WTC11 (cell line): ENCODE measurements around the gene PTPRT. TPM values are rescaled to one million over a fixed set of nuclear protein-coding genes. Genes with fewer than 3 reads are reported as not detected.

Source experiments
- ATAC-seq: fragments of 200-7000 bp; cut with Tn5 transposase; 2 replicates; pipeline ENCODE4 v1.10.0; 2021; ENCODE audit warnings: mild to moderate bottlenecking, moderate library complexity
- CTCF ChIA-PET: fragments of 300-600 bp; sonication (Branson Sonifier 250); formaldehyde crosslinking; loops from one replicate; lab custom pipeline; 2021; ENCODE audit warnings: antibody characterized with exemption; lab: Charles Lee
- POLR2A ChIA-PET: fragments of 350-600 bp; sonication (Branson Sonifier 250); formaldehyde crosslinking; loops from one replicate; lab custom pipeline; 2021; ENCODE audit warnings: antibody characterized with exemption; lab: Charles Lee
- DNase-seq: peaks from one replicate; pipeline ENCODE4 v3.0.0; 2021; ENCODE audit warnings: low spot score
- H3K27ac Mint-ChIP-seq: 2 replicates; pipeline ENCODE4 v1.8.0; 2021; ENCODE audit warnings: mixed read lengths
- H3K27me3 Mint-ChIP-seq: 2 replicates; pipeline ENCODE4 v1.8.0; 2021; ENCODE audit warnings: low read depth, mild to moderate bottlenecking, moderate library complexity, mixed read lengths
- H3K36me3 Mint-ChIP-seq: 2 replicates; pipeline ENCODE4 v1.8.0; 2021; ENCODE audit warnings: mixed read lengths
- H3K4me1 Mint-ChIP-seq: 2 replicates; pipeline ENCODE4 v1.8.0; 2022; ENCODE audit warnings: mixed read lengths
- H3K4me3 Mint-ChIP-seq: 2 replicates; pipeline ENCODE4 v1.8.0; 2021; ENCODE audit warnings: mild to moderate bottlenecking, moderate library complexity, mixed read lengths
- H3K9me3 Mint-ChIP-seq: 2 replicates; pipeline ENCODE4 v1.8.0; 2021; ENCODE audit warnings: mixed read lengths
- ATF3 ChIP-seq: sonication (generic); formaldehyde crosslinking; conservative IDR thresholded peaks from 2 replicates; pipeline ENCODE4 v1.8.1; 2022; ENCODE audit warnings: mild to moderate bottlenecking, missing genetic modification reagents
- CDX4 ChIP-seq: fragments of 250-450 bp; sonication (Bioruptor Pico); IDR thresholded peaks from 2 replicates; pipeline ENCODE4 v1.9.0; 2021; ENCODE audit warnings: moderate library complexity, mild to moderate bottlenecking, inconsistent platforms, borderline replicate concordance
- E2F1 ChIP-seq: sonication (generic); formaldehyde crosslinking; IDR thresholded peaks from 2 replicates; pipeline ENCODE4 v1.8.0; 2022; ENCODE audit warnings: mild to moderate bottlenecking, missing genetic modification reagents
- ELF4 ChIP-seq: sonication (generic); formaldehyde crosslinking; IDR thresholded peaks from 2 replicates; pipeline ENCODE4 v1.8.1; 2022; ENCODE audit warnings: low read depth, mild to moderate bottlenecking, moderate library complexity, missing genetic modification reagents
- ERG ChIP-seq: fragments of 250-450 bp; sonication (Bioruptor Pico); IDR thresholded peaks from 2 replicates; pipeline ENCODE4 v1.8.0; 2021; ENCODE audit warnings: mild to moderate bottlenecking
- ETV6 ChIP-seq: sonication (generic); formaldehyde crosslinking; IDR thresholded peaks from 2 replicates; pipeline ENCODE4 v1.8.1; 2022; ENCODE audit warnings: mild to moderate bottlenecking, missing genetic modification reagents
- FOXK1 ChIP-seq: sonication (generic); formaldehyde crosslinking; IDR thresholded peaks from 2 replicates; pipeline ENCODE4 v1.8.0; 2022; ENCODE audit warnings: mild to moderate bottlenecking, moderate library complexity, missing genetic modification reagents
- FOXP1 ChIP-seq: sonication (generic); formaldehyde crosslinking; IDR thresholded peaks from 2 replicates; pipeline ENCODE4 v1.8.0; 2022; ENCODE audit warnings: missing genetic modification reagents, mild to moderate bottlenecking, moderate library complexity, borderline replicate concordance
- HMGXB4 ChIP-seq: sonication (generic); formaldehyde crosslinking; IDR thresholded peaks from 2 replicates; pipeline ENCODE4 v1.8.1; 2023; ENCODE audit warnings: mild to moderate bottlenecking, moderate library complexity, missing genetic modification reagents
- IRF2 ChIP-seq: sonication (generic); formaldehyde crosslinking; IDR thresholded peaks from 2 replicates; pipeline ENCODE4 v1.8.0; 2022; ENCODE audit warnings: low read depth, missing genetic modification reagents, borderline replicate concordance
- KAT7 ChIP-seq: sonication (generic); formaldehyde crosslinking; IDR thresholded peaks from 2 replicates; pipeline ENCODE4 v1.8.1; 2023; ENCODE audit warnings: missing genetic modification reagents, mild to moderate bottlenecking, borderline replicate concordance
- NFATC4 ChIP-seq: fragments of 250-450 bp; sonication (Bioruptor Pico); IDR thresholded peaks from 2 replicates; pipeline ENCODE4 v1.9.0; 2021; ENCODE audit warnings: mild to moderate bottlenecking
- NFE2L1 ChIP-seq: sonication (generic); formaldehyde crosslinking; IDR thresholded peaks from 2 replicates; pipeline ENCODE4 v1.8.1; 2023; ENCODE audit warnings: missing genetic modification reagents
- NFYB ChIP-seq: sonication (generic); formaldehyde crosslinking; conservative IDR thresholded peaks from 2 replicates; pipeline ENCODE4 v1.8.0; 2022; ENCODE audit warnings: low read depth, missing genetic modification reagents
- NR1H2 ChIP-seq: sonication (generic); formaldehyde crosslinking; IDR thresholded peaks from 2 replicates; pipeline ENCODE4 v1.9.0; 2021; ENCODE audit warnings: mild to moderate bottlenecking, moderate library complexity, missing genetic modification reagents
- RELA ChIP-seq: sonication (generic); formaldehyde crosslinking; IDR thresholded peaks from 2 replicates; pipeline ENCODE4 v1.8.1; 2022; ENCODE audit warnings: missing genetic modification reagents, mild to moderate bottlenecking, borderline replicate concordance
- SMAD3 ChIP-seq: sonication (generic); formaldehyde crosslinking; IDR thresholded peaks from 2 replicates; pipeline ENCODE4 v1.8.0; 2022; ENCODE audit warnings: missing genetic modification reagents, mild to moderate bottlenecking, borderline replicate concordance
- SMAD4 ChIP-seq: sonication (generic); formaldehyde crosslinking; IDR thresholded peaks from 2 replicates; pipeline ENCODE4 v1.8.0; 2022; ENCODE audit warnings: mild to moderate bottlenecking, missing genetic modification reagents
- TCF7 ChIP-seq: sonication (generic); formaldehyde crosslinking; IDR thresholded peaks from 2 replicates; pipeline ENCODE4 v1.8.0; 2022; ENCODE audit warnings: mild to moderate bottlenecking, low read depth, missing genetic modification reagents, moderate library complexity
- TP53 ChIP-seq: sonication (generic); formaldehyde crosslinking; IDR thresholded peaks from 2 replicates; pipeline ENCODE4 v1.8.1; 2023; ENCODE audit warnings: mild to moderate bottlenecking, missing genetic modification reagents
- USF1 ChIP-seq: sonication (generic); formaldehyde crosslinking; IDR thresholded peaks from 2 replicates; pipeline ENCODE4 v1.8.0; 2022; ENCODE audit warnings: mild to moderate bottlenecking, missing genetic modification reagents
- ZNF121 ChIP-seq: sonication (generic); formaldehyde crosslinking; IDR thresholded peaks from 2 replicates; pipeline ENCODE4 v1.8.0; 2023; ENCODE audit warnings: missing genetic modification reagents
- ZNF396 ChIP-seq: fragments of 250-450 bp; sonication (Bioruptor Pico); IDR thresholded peaks from 2 replicates; pipeline ENCODE4 v1.8.0; 2021; ENCODE audit warnings: mild to moderate bottlenecking, moderate library complexity, borderline replicate concordance
- ZNF423 ChIP-seq: fragments of 250-450 bp; sonication (Bioruptor Pico); IDR thresholded peaks from 2 replicates; pipeline ENCODE4 v2.1.2; 2022; ENCODE audit warnings: mild to moderate bottlenecking, moderate library complexity
- total RNA-seq: library from RNA; stranded (reverse); gene quantifications from 3 replicates; pipeline ENCODE4 v1.2.3, GENCODE V29; 2021

PTPRT gene
- total RNA-seq, 1 experiment from 2014 or later = 1.1 TPM

- no peak for TF ChIP-seq NFE2L1
- no peak for TF ChIP-seq FOXP1 (CRISPR knock-in tag)
- no peak for TF ChIP-seq TP53 (CRISPR knock-in tag)
These were observed 1161.9 kb downstream of the PTPRT start (continued) for GRCh38 chr20:42027746-42028268.

- Mint-ChIP-seq H3K27me3 (no peaks in the 10 kb centered on the region), H3K4me1 (no peaks in the 10 kb centered on the region), H3K9me3 (no peaks in the 10 kb centered on the region), H3K36me3 (no peaks in the 10 kb centered on the region), H3K27ac (no peak overlapping the region), H3K4me3 (no peak overlapping the region)
- ChIA-PET POLR2A (no interaction called here), CTCF (no interaction called here)
- ATAC-seq (no peak), DNase-seq (no peak)
- TF ChIP-seq SMAD3 (CRISPR knock-in tag) (no peak), RELA (no peak), NR1H2 (CRISPR knock-in tag) (no peak), CDX4 (no peak), SMAD4 (CRISPR knock-in tag) (no peak), NFYB (CRISPR knock-in tag) (no peak), USF1 (CRISPR knock-in tag) (no peak), ERG (CRISPR knock-in tag) (no peak), ATF3 (CRISPR knock-in tag) (no peak), KAT7 (CRISPR knock-in tag) (no peak), ZNF423 (CRISPR knock-in tag) (no peak)
These were observed 1163.1 kb downstream of the PTPRT start for GRCh38 chr20:42026599-42026998.

- ATAC-seq = peak; percentile 78
- H3K4me1 Mint-ChIP-seq = no peaks in the 10 kb centered on the region
- H3K27me3 Mint-ChIP-seq = no peaks in the 10 kb centered on the region
- H3K36me3 Mint-ChIP-seq = no peaks in the 10 kb centered on the region
- H3K4me3 Mint-ChIP-seq = no peak overlapping the region
- CTCF ChIA-PET = interaction anchor here (1.3 kb wide), 1 partner anchor 16 kb away, joined by 4 read pairs; no protein-coding TSS in a partner anchor
- peak; percentile 69 for DNase-seq
- TF ChIP-seq KAT7 (CRISPR knock-in tag) (no peak), ATF3 (CRISPR knock-in tag) (no peak), SMAD4 (CRISPR knock-in tag) (0 out of 2 replicates have a peak, but pooled peaks have one; percentile 42), NFATC4 (CRISPR knock-in tag) (no peak), FOXK1 (CRISPR knock-in tag) (0 out of 2 replicates have a peak, but pooled peaks have one; percentile 33), HMGXB4 (CRISPR knock-in tag) (no peak), ZNF121 (CRISPR knock-in tag) (no peak), ZNF396 (CRISPR knock-in tag) (no peak), ETV6 (no peak), ELF4 (CRISPR knock-in tag) (no peak), TCF7 (CRISPR knock-in tag) (no peak), IRF2 (CRISPR knock-in tag) (no peak), E2F1 (CRISPR knock-in tag) (no peak)
- POLR2A ChIA-PET = no interaction called here
- H3K27ac Mint-ChIP-seq = no peak overlapping the region
- peaks cover 5% of the 10 kb centered on the region for H3K9me3 Mint-ChIP-seq
These were observed 1165.1 kb downstream of the PTPRT start for GRCh38 chr20:42024653-42025052.
